Measurements from ENCODE around the gene PLB1.

The PLB1 gene

GRCh38 chr2:28552045-28552823 is 56.4 kb downstream of the PLB1 start:
- DNase-seq (ENCODE audit: low read depth in 1 of 2, low spot score in 1 of 2): no peak
- in situ Hi-C loops (cut with HindIII; ENCODE audit: low pct_unique_long_range_greater_than_20kb, low sequenced_read_pairs): no loop called here

DNA sequence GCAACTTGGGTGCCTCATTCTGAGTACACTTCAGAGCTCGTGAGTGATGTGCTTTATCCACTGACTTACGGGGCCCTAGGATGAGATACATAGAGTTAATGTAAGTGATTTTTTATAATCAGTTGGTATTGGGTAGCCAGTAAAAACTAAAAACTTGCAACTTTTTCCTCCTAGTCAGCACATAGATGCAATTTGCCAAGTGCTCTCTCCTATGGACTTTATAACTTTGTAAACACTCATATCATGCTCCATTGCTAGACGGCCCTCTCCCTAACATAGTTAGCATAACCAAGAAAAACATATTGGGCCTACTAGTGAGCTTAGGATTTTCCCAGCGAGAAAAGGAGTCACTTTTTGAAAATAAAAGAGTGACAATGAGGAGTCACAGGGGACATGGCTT is 60.4 kb downstream of the PLB1 start:
- in situ Hi-C loops (cut with HindIII; ENCODE audit: low pct_unique_long_range_greater_than_20kb, low sequenced_read_pairs): no loop called here
- TF ChIP-seq JUND (IDR thresholded peaks at IDR 0.05; ENCODE audit: low read depth): no peak
- no peak for DNase-seq (ENCODE audit: low read depth in 1 of 2, low spot score in 1 of 2)

More at GRCh38 chr2:28552045-28552823, 56.4 kb downstream of the PLB1 start:
- no peak for TF ChIP-seq JUND (IDR thresholded peaks at IDR 0.05; ENCODE audit: low read depth)

DNA sequence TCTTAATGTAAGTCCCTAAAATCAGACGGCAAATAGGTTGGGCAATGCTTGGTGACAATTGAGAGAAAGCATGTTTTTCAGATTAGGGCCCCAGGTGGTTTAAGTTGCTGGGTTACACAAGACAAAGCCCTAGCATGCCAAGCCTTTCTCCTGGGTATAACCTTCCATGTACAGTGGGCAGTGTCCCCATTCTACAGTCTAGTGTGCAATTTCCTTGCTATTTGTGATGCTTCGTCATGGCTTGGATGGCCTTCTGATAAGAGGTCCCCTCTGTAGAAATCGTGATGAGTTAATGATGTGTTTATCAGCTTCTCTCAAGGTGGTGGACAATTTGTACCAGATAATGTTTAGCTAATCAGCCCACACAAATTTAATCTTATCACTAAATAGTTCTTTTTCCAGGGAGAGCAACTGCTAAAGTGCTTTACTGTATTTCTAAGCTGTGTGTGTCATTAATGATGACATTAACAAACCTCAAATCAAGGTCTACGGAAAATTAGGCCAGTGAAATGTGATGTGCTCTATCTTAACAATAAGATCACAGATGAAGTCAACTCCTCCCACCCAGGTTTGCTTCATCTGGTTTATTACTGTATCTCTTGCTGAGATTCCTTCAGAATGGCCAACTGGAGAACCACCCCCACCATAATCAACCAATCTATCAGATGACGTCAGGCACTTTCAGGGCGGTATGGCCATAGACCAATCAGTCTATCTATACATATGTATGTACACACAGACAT is 61.7 kb downstream of the PLB1 start:
- in situ Hi-C loops (cut with HindIII; ENCODE audit: low pct_unique_long_range_greater_than_20kb, low sequenced_read_pairs): no loop called here
- DNase-seq (ENCODE audit: low read depth in 1 of 2, low spot score in 1 of 2): no peak
- no peak for TF ChIP-seq JUND (IDR thresholded peaks at IDR 0.05; ENCODE audit: low read depth)

- TF ChIP-seq JUND (IDR thresholded peaks at IDR 0.05; ENCODE audit: low read depth): no peak
- DNase-seq (ENCODE audit: low read depth in 1 of 2, low spot score in 1 of 2): no peak
- in situ Hi-C loops (cut with HindIII; ENCODE audit: low pct_unique_long_range_greater_than_20kb, low sequenced_read_pairs): no loop called here
Measured at GRCh38 chr2:28558158-28558820, 62.4 kb downstream of the PLB1 start.

GRCh38 chr2:28558918-28559317 is 63.1 kb downstream of the PLB1 start:
- DNase-seq (ENCODE audit: low read depth in 1 of 2, low spot score in 1 of 2): no peak
- TF ChIP-seq JUND (IDR thresholded peaks at IDR 0.05; ENCODE audit: low read depth): no peak
- in situ Hi-C loops (cut with HindIII; ENCODE audit: low pct_unique_long_range_greater_than_20kb, low sequenced_read_pairs): no loop called here

DNA sequence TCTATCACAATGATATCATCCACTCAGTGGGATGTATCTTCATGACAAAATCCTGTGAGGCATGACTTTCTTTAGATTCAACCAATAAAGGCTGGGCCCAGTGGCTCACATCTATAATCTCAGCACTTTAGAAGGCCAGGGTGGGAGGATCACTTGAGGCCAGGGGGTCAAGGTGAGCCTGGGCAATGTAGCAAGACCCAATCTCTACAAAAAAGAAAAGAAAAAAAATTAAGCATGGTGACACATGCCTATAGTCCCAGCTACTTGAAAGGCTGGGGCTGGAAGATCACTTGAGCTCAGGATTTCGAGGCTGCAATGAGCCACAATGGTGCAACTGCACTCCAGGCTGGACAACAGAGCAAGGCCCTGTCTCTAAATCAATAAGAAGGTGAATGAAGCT is 68.0 kb downstream of the PLB1 start:
- in situ Hi-C loops (cut with HindIII; ENCODE audit: low pct_unique_long_range_greater_than_20kb, low sequenced_read_pairs): no loop called here
- no peak for DNase-seq (ENCODE audit: low read depth in 1 of 2, low spot score in 1 of 2)
- no peak for TF ChIP-seq JUND (IDR thresholded peaks at IDR 0.05; ENCODE audit: low read depth)

DNA sequence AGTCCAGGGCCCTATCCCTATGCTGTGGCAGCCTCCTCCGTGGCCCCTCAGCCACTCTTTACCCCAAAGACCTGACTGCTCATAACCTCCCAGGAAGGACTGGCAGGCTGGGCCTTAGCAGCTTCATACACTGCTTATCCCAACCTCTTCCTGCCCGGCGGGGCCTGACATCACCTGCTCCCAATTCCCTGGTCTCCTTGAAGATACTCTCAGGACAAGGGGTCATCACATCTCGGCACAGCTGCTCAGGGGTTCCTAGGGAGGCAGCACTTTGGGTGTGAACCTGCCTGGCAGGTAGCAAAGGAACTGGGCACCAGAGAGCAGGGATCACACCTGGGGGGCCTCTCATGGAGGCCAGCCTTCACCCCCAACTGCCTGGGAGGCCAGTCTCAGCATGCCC is 68.5 kb downstream of the PLB1 start:
- no peak for TF ChIP-seq JUND (IDR thresholded peaks at IDR 0.05; ENCODE audit: low read depth)
- in situ Hi-C loops (cut with HindIII; ENCODE audit: low pct_unique_long_range_greater_than_20kb, low sequenced_read_pairs): no loop called here
- DNase-seq (ENCODE audit: low read depth in 1 of 2, low spot score in 1 of 2): no peak

- in situ Hi-C loops (cut with HindIII; ENCODE audit: low pct_unique_long_range_greater_than_20kb, low sequenced_read_pairs): no loop called here
- no peak for TF ChIP-seq JUND (IDR thresholded peaks at IDR 0.05; ENCODE audit: low read depth)
- no peak for DNase-seq (ENCODE audit: low read depth in 1 of 2, low spot score in 1 of 2)
Measured at GRCh38 chr2:28565033-28565432, 69.2 kb downstream of the PLB1 start.

GRCh38 chr2:28565720-28566295 is 69.9 kb downstream of the PLB1 start:
- no peak for TF ChIP-seq JUND (IDR thresholded peaks at IDR 0.05; ENCODE audit: low read depth)
- in situ Hi-C loops (cut with HindIII; ENCODE audit: low pct_unique_long_range_greater_than_20kb, low sequenced_read_pairs): no loop called here
- DNase-seq (ENCODE audit: low read depth in 1 of 2, low spot score in 1 of 2): no peak

DNA sequence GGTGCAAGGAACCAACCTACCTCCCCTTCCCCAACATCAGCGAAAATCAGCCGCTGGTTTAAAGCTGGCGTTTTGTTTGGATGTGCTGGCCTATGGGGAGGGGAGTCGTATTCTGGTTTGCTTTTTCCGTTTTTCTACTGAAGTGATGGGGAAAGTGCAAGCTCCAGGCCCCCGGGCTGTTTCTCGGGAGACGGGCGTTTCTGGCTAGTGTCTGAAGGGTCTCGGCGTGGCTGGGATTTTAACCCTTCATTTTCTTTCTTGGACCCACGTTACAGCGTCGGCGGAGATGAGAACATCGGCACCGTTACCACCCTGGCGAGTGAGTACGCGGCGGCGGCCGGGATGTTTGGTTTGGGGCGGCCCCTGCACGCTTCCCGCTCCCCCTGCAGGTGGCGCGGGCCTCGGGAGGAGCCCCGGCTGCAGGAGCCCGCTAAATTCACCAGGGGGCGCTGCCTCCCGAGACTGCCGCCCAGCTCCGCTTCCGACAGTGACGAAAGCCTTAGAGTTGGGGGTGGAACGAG is 70.7 kb downstream of the PLB1 start:
- DNase-seq (ENCODE audit: low read depth in 1 of 2, low spot score in 1 of 2): peak; percentile 46 to 80
- in situ Hi-C loops (cut with HindIII; ENCODE audit: low pct_unique_long_range_greater_than_20kb, low sequenced_read_pairs): no loop called here
- no peak for TF ChIP-seq JUND (IDR thresholded peaks at IDR 0.05; ENCODE audit: low read depth)

DNA sequence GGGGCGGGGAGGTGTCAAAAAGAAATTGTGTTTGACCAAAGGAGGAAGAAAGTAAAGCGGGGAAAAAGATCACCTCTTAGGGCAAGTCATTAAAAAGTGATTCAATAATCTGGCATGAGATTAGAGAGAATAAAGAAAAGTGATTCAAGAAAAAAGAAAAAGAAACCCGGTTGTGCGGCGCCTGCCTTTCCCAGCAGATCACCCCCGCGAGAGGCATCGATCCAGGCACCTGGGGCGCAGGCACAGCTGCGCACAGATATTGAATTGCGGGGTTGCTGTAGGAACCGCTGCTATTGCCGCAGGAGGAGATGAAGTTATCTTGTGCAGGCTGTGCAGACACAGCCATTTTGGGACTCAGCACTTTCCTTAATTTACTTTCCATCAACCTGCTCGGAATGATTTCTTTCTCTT is 71.2 kb downstream of the PLB1 start:
- no peak for TF ChIP-seq JUND (IDR thresholded peaks at IDR 0.05; ENCODE audit: low read depth)
- peak in 1 of 2 experiments; percentile 14 for DNase-seq (ENCODE audit: low read depth in 1 of 2, low spot score in 1 of 2)
- in situ Hi-C loops (cut with HindIII; ENCODE audit: low pct_unique_long_range_greater_than_20kb, low sequenced_read_pairs): no loop called here

- DNase-seq (ENCODE audit: low read depth in 1 of 2, low spot score in 1 of 2): no peak
- no peak for TF ChIP-seq JUND (IDR thresholded peaks at IDR 0.05; ENCODE audit: low read depth)
- in situ Hi-C loops (cut with HindIII; ENCODE audit: low pct_unique_long_range_greater_than_20kb, low sequenced_read_pairs): no loop called here
Measured at GRCh38 chr2:28568036-28568435, 72.2 kb downstream of the PLB1 start.
